HG03135 (cell line): ENCODE measurements around the gene TM9SF3.
"Not testable (repeated sequence)": the region's sequence is repeated elsewhere in the genome, so short reads cannot be mapped to it uniquely, and the experiment has no call there.

Experiments used
- ATAC-seq: cut with Tn5 transposase; IDR thresholded peaks from one replicate; pipeline ENCODE4 v1.9.1; 2021; ENCODE audit warnings: mild to moderate bottlenecking, moderate library complexity; ENCODE audit not compliant: unreplicated experiment

The TM9SF3 gene

DNA sequence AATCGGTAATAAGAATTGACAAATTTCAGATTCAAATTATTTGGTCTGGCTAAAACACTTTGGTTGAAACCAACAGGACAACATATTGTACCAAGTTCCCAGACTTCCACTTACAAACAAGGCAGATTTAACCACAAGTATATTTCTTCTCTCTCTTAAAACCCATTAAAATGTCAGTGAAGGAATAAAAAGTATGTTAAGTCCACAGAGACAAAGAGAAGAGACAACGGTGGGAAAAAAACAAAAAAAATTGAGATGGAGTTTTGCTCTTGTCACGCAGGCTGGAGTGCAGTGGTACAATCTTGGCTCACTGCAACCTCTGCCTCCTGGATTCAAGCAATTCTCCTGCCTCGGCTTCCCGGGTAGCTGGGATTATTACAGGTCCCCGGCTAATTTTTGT, 16.3 kb downstream of the TM9SF3 start:
- ATAC-seq, result no peak

DNA sequence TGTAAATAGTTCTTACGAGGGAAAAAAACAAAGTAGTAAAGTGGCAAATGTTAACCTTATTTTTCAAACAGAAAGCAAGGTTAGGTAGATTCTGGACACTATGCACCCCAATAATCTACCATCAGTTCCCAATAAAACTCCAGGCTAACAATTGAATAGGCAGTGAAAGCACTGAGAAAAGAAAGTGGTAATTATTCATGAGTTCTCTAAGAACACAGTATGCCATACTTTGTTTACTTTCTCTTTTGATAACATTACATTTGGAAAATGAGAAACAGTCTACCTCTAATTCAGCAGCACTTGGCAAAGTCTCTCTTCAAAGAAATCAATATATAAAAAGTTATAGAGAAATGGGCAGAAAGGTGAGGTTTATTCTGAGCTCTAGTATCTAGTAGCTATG, 18.4 kb downstream of the TM9SF3 start:
- ATAC-seq, result no peak

DNA sequence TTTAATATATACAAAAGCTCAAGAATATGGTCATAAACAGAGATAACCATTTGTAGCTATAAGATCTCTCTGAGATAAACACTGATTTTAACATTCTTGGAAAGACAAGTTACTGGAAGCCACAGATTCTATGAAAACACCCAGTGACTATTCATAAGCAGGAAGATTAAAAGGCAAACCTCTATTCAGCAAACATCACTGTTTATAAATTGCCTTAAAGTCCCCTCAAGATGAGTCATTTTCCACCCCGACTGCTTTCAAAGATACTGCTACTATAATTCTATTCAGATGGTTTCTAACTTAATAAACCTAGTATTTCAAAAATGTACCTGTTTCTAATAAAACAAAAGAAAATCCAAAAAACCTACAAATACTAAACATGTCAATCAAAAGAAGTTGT, 21.0 kb downstream of the TM9SF3 start:
- ATAC-seq, result no peak

DNA sequence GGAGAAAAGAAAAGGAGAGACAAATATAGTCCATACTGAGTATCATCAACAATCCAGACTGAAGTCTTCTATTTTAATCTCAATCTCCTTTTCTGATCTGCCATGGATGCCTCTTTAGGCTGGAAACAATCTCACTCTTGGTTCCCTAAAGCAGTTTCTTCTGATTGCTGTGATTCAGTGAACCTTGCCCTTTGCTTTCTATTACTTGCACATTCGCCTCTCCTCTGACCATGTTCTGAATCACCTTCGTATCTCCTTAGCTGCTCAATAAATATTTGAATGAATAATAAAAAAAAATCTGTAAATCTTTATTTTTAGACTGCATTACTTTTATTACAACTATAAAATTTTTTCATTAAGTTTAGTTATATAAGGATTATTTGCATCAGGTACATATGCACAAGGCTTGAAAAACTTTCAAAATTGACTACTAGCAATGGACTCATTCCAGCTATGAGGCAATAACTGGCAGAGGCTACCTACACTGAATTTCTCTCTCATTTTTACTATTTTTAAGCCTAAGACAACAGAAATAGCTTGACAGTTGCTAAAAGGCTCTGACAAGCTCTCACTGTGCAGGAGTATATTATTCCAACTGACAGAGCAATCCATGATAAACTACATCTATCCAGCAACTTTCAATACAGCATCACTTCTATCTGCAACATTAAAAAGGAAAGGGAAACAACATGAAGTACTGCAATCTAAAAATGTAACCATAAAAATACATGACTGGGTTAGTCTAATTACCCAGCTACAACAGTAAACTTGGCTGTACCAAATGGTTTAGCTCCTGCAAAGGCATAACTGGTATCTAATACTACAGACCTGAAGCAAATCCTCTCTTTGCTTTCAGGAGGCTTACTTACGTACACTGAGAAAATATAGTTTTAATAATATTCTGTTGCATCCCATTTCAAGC, 25.6 kb downstream of the TM9SF3 start:
- no peak for ATAC-seq

DNA sequence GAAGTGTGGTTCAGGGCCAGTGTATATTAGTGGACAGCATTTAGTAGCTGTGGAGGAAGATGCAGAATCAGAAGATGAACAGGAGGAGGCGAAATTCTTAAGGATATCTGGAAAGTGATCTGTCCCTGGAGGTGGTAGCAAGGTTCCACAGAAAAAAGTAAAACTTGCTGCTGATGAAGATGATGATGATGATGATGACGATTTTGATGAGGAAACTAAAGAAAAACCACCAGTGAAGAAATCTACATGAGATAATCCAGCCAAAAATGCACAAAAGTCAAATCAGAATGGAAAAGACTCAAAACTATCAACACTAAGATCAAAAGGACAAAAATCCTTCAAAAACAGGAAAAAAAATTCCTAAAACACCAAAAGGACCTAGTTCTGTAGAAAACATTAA, 26.3 kb downstream of the TM9SF3 start:
- ATAC-seq, result no peak

DNA sequence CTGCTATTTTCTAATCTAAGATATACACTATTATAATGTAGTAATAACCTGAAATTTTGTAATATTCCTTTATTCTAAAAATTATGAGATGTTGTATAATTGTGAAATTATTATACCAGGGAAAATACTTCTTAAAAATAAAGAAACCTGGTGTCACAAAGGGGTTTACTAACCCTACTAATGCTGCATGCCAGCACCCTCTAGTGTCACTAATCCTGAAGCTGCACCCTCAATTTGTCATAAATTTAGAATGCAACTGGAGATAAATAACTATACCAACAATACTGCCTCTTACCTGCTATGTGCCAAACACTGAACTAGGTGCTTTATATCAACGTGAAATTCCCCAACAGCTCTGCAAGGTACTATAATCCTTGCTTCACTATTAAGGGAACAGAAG, 30.8 kb downstream of the TM9SF3 start:
- ATAC-seq, result no peak

DNA sequence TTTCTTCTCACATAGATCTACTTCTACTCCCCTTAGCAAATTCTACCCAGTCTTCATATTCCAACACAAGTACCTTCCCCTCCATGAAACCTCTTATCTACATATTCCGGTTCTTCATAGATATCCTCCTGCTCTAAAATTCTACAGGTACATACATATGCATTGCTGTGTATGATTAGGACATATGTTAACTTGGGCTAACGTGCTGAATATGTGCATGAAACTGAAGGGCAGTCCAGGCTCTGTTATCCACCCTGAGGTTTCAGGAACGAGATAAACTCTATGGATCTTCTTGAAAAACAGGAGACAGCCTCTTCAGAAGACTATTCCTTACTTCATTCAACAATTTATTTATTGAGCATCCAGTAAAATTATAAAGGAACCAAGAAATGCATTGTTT, 31.5 kb downstream of the TM9SF3 start:
- no peak for ATAC-seq

DNA sequence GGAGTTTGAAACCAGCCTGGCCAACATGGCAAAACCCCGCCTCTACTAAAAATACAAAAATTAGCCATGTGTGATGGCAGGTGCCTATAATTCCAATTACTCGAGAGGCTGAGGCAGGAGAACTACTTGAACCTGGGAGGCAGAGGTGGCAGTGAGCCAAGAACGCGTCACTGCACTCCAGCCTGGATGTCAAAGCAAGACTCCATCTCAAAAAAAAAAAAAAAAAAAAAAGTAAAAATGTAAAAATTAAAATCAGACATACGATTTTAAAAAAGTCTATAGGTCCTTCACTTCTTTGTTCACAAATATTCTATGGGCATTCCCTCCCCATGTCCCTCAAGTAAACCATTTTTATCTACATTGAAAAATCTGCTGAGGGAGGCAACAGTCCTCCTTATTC, 38.2 kb downstream of the TM9SF3 start:
- ATAC-seq, result no peak

DNA sequence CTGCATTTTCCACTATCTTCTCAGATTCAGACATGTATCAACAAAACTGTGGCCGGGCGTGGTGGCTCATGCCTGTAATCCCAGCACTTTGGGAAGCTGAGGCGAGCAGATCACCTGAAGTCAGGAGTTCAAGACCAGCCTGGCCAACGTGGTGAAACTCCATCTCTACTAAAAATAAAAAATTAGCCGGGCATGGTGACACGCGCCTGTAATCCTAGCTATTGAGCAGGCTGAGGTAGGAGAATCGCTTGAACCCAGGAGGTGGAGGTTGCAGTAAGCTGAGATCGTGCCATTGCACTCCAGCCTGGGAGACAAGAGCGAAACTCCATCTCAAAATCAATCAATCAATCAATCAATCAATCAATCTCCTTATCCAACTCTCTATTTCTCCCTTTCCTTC, 41.3 kb downstream of the TM9SF3 start:
- not testable (repeated sequence) for ATAC-seq

DNA sequence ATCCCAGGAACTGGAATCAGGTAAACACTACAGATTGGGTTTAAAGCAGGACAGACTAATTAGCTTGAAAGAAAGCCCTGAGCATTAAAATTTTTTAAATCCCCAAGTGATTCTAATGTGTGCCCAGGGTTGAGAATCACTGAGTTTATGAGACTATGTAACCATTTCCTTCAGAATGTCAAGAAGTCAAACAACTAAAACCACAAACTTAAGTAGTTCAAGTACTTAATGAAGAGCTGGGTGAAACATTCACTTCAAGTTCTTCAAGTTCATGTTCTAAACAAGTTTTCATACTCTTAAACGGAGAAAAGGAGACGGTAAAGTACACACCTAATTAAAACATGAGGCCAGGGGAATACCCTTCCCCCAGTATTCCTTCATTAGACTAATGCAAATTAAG, 44.9 kb downstream of the TM9SF3 start:
- ATAC-seq, result no peak

DNA sequence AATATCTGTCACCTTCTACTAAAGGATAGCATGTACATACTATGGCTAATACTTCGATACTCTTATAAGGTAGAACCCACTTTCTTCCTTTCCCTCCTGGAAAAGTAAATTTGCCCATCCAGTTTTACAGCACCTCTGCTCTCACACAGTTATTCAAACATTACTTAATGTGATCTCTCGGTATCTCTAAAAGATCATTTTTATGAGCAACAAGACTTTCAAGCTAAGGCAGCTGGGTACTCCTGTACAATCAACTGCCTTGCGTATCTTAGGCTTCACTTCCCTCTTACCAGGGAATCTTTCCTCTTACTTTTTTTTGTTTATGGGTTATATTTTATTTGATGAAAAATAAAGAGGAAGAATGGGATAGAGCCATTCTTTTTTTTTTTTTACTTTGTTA, 46.6 kb downstream of the TM9SF3 start:
- no peak for ATAC-seq

DNA sequence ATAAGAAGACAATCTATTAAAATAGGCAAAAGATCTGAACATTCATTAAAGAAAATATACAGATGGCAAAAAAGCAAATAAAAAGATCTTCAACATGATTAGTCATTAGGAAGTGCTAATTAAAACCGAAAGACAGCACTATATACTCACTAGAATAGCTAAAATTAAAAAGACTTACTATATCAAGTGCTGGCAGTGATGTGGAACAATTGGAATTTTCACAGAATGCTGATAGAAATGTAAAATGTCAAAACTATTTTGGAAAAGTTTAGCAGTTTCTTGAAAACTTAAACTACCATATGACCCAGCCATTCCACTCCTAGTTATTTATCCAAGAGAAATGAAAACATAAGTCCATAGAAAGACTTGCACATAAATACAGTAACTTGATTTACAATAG, 48.1 kb downstream of the TM9SF3 start:
- no peak for ATAC-seq

DNA sequence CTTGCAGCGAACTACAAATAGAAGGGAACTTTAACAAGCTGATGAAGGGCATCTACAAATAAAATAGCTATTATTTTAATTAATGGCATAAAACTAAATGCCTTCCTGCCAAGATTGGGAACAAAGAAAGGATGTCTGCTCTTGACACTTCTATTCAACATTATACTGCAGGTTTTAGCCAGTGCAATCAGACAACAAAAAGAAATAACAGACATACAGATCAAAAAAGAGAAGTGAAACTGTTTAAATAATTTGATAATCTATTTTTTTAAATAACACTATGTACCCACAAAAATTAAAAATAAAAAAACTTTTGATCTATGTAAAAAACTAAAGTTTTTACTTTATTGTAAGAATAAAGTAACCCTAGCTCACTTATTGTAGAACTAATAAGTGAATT, 50.7 kb downstream of the TM9SF3 start:
- ATAC-seq, result no peak

DNA sequence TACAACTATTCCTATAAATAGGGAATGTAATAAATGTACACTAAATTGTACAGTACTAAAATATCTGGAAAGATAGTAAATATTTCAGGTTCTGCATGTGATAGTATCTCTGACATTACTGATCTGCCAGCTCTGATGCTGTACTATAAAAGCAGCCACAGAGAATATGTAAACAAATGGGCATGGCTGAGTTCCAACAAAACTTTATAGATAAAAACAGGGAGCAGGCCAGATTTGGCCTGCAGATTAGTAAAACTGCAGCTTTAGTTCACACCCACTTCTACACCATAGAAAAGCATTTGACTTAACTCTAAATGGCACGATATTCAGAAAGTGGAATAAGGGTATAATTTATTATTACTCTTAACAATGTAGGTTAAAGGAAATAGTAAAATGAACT, 54.3 kb downstream of the TM9SF3 start:
- ATAC-seq, result no peak

DNA sequence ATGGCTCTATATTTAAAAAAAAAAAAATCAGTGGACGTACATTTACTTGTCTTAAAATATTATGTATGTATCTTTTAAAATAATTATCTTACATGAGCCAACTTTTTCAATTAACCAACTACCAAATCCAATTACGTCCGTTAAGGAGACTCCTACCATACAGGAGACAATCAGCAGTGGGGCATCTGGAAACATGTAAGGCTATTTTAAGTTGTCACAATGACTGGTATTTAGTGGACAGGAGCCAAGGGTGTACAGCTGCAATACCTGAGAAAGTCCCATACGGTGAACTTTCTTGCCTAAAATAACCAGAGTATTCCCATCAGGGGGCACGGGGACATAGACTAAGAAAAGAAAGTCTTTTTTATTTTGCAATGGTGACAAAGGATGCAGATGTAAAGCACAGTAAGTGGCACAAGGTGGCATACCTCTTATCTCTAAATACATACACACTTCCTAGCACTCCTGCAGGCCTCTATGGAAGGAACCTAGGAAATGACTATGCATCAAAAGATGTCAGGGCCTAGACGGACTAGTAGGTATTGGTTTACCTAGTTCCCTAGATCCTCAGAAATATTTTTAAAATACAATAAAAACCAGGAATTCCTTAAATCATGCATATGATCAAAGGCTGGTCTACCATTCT, 57.1 kb downstream of the TM9SF3 start:
- ATAC-seq, result no peak

DNA sequence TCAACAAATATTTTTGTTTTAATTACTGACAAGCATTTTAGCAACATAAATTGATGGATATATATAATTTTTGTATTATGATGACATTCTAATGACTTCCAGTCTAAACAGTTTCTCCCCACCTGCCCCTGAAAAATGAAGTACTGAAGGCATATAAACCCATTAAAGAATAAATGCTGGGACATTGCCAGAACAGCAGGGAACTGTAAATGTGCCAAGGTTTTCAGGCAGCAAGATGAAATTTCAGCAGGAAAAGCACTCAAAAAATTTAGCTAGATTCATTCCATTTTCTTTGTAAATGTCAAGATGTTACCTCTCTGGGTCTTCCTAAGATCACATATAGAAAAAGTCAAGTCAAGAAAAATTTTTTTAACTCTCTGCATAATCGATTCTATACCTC, 62.1 kb downstream of the TM9SF3 start:
- ATAC-seq, result no peak

DNA sequence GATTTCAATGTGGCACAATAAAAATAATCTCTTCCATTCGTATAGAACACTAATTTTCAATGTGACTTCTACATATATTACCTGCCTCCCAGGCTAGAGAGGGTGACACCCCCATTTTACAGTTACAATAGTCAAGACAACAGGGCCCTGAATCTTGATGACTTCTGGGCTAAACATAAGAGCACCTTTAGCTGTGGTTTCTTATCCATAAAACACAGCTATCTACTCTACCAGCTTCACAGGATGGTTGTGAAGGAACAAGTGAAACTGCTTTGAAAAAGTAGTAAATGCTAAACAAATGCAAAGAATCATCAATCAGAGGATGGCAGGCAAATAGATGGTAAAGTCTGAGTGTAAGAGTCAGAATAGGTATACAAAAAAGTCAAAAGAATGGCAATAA, 69.5 kb downstream of the TM9SF3 start:
- ATAC-seq, result no peak

DNA sequence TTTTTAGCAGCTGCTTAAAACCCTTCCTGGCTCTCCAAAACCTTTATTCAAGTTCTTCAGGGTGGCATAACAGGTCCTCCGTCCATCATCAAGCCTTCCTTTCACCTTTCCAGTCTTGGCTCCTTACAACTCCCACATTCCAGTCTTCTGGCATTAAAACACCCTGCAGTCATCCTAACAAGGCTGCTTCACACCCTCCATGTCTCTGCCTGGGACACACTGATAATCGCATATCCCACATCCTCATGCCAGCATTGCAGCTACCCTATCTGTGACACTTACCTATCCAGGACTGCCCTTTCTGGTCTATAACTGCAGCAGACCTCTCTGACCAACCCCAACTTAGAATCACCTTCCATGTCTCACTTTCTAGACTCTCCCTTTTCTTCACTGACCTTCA, 70.5 kb downstream of the TM9SF3 start:
- ATAC-seq, result no peak

DNA sequence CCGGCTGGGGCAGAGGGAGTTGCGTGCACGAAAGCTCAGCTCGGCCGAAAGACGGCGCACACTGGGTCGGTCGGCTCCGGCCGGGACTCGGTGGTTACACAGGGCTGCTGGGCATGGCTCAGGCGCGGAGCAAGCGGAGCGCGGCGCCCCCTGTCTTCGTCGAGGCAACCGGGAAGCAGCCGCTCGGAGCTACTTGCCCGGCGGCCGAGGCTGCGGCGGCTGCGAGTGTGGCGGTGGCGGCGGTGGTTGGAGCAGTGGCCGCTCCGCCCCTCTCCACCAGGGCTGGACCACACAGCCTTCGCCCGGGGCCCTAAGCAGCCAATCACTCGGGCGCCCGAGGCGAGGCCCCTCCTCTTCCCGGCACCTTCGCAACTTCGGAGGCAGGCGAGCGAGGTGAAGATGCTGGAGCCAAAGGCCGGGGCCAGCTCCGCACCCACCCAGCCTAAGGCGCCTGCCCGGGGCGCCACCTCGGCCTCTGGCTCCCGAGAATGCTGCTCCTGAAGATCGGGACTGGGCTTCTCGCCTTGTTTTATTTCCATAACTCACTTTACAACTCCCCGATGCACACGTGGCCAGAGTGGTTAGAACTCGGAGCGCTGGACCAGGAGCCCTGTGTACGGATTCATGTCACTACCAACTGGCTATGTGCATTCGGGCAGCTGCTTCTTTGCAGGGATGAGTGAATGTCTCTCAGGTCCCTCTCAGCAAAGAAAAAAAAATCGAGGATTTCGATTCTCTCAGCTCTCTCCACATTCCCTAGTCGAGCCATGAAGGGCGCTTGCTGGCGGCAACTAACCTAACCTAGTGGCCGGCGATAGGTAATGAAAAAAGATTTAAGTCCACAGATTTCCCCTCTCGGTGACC, 72.9 kb downstream of the TM9SF3 start, which contains the start of gene TLL2:
Gene TLL2, minus strand, starts transcription at position 229 of the 864 bp plus-strand sequence. CDS start 241 bp downstream, outside the sequence.
- peak; percentile 59 for ATAC-seq

DNA sequence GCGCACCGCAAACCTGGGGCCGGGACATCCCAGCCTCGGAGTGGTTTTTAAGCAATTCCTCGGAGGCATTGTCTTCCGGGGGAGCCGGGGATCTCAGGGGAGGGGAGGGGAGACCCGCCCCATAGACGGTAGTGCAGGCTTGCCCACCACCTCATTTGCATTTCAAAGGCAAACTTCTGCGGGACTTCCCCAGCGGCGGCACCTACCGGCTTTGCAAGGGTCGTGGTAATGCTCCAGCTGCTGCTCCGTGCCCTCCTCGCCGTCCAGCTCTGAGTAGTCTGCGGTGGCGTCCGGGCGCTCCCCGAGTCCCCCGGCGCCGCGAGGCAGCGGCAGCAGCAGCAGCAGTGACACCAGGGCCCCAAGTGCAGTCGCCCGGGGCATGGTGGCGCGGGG, 73.5 kb downstream of the TM9SF3 start:
- no peak for ATAC-seq

DNA sequence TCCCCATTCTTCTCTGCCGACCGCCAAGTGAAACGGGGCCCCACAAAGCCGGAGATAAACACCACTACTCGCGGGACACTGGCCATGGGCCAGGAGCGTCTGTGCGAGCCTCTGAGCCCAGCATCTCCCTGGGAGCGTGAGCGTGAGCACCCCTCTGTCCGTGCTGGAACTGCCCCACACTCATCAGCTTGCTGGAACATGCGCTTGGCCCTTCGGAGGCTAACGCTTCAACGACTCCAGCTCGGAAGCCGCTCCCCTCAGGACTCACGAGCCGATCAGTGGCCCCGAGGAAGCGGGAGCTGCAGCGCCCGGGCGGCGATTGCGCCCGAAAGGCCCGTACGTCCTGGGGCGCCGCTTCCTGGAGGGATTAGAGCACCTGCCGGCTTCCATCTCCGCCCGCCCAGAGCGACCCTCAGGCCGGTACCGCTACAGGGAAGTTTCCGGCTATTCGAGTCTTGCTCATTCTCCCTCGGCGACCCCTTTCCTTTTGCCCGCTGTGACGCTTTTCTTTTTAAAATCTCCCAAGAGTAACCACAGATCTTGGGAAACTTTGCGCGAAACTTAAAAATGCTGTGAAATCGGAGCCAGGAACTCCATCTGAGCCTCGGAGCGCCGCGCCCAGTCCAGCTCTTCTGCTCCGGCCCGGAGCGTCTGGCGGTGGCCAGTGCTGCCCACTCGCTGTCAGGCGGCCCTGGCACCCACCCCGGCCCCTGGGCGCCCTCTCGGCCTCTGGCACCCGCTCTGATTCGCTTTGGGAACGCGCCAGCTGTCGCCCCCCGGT, 74.1 kb downstream of the TM9SF3 start:
- ATAC-seq, result no peak
